GM12891 (cell line): Measurements from ENCODE around the gene CSGALNACT2.

Experiments
- DNase-seq: peaks from one replicate; pipeline ENCODE4 v3.0.0; 2011; ENCODE audit warnings: low spot score; ENCODE audit not compliant: insufficient read length
- FAIRE-seq: peaks from 2 replicates; lab custom pipeline; 2011; peaks lifted over from hg19 to GRCh38; lab: Jason Lieb, UNC
- PAX5 ChIP-seq: IDR thresholded peaks from 2 replicates; pipeline ENCODE4 v1.6.1; 2011; ENCODE audit warnings: low read length, moderate library complexity, mild to moderate bottlenecking; ENCODE audit not compliant: insufficient read depth, severe bottlenecking
- POLR2A ChIP-seq: IDR thresholded peaks from 2 replicates; pipeline ENCODE4 v1.6.1; 2011; ENCODE audit warnings: low read depth, low read length, control low read depth
- POLR2AphosphoS5 ChIP-seq: IDR thresholded peaks from 2 replicates; pipeline ENCODE4 v1.6.1; 2011; ENCODE audit warnings: low read depth, low read length, control low read depth
- POU2F2 ChIP-seq: IDR thresholded peaks from 2 replicates; pipeline ENCODE4 v1.6.1; 2011; ENCODE audit warnings: low read depth, mild to moderate bottlenecking, control low read depth, low read length, moderate library complexity
- SPI1 ChIP-seq: IDR thresholded peaks from 2 replicates; pipeline ENCODE4 v1.6.1; 2011; ENCODE audit warnings: low read depth, low read length, control low read depth
- TAF1 ChIP-seq: IDR thresholded peaks from 2 replicates; pipeline ENCODE4 v1.6.1; 2011; ENCODE audit warnings: low read depth, low read length, control low read depth

Gene CSGALNACT2

DNA sequence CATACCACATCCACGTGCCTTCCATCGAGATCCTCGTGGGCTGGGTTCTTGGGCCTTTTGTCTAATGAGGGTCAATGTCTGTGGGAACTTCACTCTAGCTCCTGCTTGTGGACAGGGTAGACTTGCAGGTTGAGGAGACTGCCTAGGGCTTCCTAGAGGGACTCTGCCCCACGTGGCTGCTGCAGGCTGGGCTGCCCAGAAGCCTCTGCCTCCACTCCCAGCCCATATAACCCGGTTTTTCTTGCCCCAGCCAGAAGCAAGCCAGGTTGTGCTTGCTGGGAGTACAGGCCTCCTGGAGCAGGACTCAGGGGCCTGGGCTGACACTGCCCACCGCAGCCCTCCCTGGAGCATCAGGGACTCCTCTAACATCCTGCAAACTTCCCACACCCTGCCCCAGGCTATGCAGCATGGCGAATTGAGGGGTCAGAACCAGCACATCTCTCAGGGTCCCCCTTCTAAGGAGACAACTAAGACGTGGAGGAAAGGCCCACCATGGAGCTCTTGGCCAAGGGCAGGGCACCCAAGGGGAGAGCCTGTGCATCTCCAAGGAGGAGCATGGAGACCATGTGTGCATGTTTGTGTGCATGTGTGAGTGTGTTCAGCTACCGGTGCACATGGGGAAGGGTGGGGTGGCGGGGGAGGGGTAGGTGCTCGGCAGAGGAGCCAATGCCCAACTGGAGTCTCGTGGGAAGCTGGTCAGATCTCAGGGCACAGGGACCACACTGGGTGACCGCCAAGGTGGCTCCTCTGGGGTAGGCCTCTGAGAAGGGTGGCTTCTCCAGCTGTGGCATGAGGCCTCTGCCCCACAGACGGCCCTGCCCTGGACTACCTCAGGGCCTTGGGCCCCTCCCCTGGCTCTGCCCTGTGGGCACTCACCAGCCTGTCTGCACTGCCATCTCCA, 66.0 kb downstream of the CSGALNACT2 start:
- peak; percentile 11 for DNase-seq
- FAIRE-seq: no peak
- TF ChIP-seq PAX5 (no peak), POLR2A (no peak)

DNA sequence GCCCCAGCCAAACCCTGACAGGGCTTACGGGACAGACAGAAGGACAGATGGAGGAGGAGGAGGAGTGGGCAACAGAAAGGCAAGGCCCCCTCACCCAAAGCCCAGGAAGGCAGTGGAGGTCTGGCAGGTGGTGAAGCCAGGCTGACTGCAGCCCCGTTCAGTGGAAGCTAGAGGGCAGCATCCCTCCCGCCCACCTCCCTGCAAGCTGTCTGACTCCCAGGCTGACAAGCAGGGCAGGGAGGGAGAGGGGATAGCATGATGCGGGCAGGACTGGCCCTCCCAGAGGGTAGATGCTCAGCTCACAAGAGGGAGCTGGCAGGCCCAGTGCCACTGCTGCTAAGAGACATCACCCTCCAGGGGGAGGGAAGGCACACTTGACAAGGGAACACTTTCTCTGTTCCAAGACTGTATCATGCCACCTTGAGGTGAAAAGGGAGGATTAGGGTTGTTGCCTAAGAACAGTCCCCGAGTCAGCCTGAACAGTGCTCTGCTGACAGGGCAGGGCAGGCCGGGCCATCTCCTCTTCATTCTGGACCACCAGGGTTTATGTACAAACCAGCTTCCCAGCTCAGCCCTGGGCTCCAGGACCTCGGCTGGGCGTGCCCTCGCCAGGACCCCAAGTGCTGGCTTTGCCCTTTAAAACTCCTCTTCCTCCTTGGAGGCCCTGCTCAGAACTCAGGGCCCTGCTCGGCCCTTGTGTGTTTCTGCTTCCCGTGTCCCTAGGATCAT, 66.9 kb downstream of the CSGALNACT2 start:
- DNase-seq (peak; percentile 77), FAIRE-seq (peak; percentile 96)
- TF ChIP-seq PAX5: no peak
- TF ChIP-seq TAF1: no peak
- TF ChIP-seq POLR2A: no peak
- no peak for TF ChIP-seq SPI1
- TF ChIP-seq POU2F2: no peak
- TF ChIP-seq POLR2AphosphoS5: no peak

- peak; percentile 9 for DNase-seq
- no peak for FAIRE-seq
- TF ChIP-seq SPI1: no peak
- TF ChIP-seq TAF1: no peak
- no peak for TF ChIP-seq POU2F2
- TF ChIP-seq PAX5: no peak
- no peak for TF ChIP-seq POLR2AphosphoS5
- no peak for TF ChIP-seq POLR2A
Measured at GRCh38 chr10:43205681-43206390, 67.6 kb downstream of the CSGALNACT2 start.

- TF ChIP-seq POLR2AphosphoS5: no peak
- no peak for TF ChIP-seq POLR2A
- TF ChIP-seq PAX5: no peak
- TF ChIP-seq SPI1: no peak
- no peak for TF ChIP-seq POU2F2
- no peak for TF ChIP-seq TAF1
- DNase-seq (peak; percentile 9), FAIRE-seq (no peak)
Measured at GRCh38 chr10:43206391-43207235, 68.4 kb downstream of the CSGALNACT2 start.

DNA sequence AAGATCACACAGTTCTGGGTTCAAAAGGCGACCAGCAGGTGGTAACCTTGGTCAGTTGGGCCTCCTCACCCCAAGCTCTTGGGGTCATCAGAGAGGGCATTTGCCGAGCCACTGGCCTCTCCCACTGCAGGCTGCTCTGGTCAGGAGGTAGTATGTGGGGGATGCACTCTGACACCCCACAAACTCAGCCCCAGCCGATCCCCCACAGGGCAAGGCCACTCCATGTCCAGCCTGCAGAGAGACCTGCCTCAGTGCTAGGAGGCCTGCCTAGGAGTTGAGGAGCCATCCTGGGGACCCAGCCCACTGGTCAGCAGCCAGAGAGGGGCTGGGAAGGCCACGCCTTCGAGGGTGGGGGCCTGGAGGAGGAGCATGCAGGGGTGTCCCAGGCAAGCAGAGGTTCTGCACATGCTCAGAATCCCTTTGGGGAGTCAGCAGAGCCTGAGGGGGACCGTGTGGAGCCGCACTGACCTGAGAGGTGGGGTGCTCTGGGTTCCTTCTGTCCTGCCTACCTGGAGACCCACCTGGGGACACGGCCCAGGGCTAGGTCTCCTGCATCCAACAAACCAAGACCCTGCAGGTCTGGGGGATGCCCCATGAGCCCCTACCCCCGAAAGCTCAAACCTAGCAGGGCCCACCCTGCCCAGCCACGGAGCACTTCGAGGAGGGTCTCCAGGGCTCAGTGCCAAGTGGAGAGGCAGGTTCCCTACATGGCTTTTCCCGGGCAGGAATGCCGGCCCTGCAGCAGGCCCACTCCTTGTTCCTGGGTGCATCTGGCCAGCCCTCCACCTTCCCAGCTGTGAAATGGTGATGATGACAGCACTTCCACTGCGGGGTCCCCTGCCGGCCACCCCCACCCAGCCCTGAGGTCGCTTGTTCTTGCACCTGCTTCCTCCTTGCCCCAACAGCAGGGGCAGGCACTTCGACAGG, 70.2 kb downstream of the CSGALNACT2 start:
- FAIRE-seq (no peak), DNase-seq (no peak)
- TF ChIP-seq SPI1 (no peak), POLR2A (no peak), TAF1 (no peak), PAX5 (no peak), POU2F2 (no peak), POLR2AphosphoS5 (no peak)

DNA sequence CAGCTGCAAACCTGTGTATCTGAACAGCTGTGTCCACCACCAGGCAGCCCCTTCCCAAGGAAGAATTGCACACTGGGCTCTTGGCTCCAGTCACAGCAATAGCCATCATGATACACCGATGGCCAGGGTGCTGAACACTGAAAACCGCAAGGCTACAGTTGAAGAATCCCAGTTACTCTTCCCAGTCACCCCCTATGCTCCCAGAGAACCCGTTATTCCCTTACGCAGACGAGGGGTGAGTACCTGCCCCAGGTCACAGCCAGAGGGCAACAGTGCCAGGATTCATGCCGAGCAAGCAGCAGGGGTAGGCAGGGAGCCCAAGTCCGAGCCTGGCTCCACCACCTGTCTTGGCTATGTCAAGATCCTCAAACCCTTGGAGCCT, 70.8 kb downstream of the CSGALNACT2 start:
- FAIRE-seq (no peak), DNase-seq (no peak)
- TF ChIP-seq POLR2A (no peak), TAF1 (no peak), PAX5 (no peak), POLR2AphosphoS5 (no peak), SPI1 (no peak), POU2F2 (no peak)

DNA sequence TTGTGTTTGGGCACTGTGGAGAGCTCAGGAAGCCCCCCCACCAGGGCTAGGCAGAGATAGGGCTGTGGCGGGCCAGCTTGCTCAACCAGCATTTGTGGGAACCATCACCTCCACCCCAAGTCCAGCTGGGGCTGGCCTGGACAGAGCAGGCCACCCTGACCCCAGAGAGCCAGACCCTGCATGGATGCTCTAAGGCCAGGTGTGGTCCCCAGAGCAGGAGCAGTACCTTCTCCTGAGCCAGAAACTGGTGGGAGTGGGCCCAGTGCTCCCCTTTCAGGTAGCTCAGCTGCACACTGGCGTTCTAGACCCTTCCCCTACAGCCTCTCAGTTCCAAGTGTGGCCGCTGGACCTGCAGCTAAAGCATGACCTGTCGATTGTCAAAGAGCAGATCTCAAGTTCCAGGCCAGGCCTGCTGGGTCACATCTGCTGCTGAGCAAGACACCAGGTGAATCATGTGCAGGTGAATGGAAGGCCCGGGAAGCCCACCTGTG, 71.5 kb downstream of the CSGALNACT2 start:
- TF ChIP-seq POU2F2 (no peak), PAX5 (no peak), SPI1 (no peak), POLR2A (no peak), POLR2AphosphoS5 (no peak)
- FAIRE-seq (no peak), DNase-seq (no peak)

DNA sequence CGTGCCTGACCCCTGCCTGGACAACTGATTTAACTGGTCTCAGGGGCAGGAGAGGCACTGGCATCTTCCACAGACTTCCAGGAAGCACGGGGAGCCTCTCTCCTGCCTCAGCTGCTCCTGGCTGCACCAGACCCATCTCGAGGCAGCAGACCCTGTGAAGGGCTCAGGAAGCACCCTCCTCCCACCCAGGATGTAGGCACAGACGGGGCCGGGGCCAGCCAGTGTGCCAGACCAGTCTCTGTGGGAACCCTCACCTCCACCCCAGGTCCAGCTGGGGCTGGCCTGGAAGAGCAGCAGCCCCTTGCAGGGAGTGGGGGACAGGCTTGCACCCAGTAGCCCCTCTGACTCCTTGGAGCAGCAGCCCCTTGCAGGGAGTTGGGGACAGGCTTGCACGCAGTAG, 72.3 kb downstream of the CSGALNACT2 start:
- no peak for TF ChIP-seq PAX5
- no peak for TF ChIP-seq TAF1
- TF ChIP-seq POLR2AphosphoS5: no peak
- TF ChIP-seq POU2F2: no peak
- no peak for TF ChIP-seq POLR2A
- TF ChIP-seq SPI1: no peak
- FAIRE-seq (no peak), DNase-seq (no peak)

DNA sequence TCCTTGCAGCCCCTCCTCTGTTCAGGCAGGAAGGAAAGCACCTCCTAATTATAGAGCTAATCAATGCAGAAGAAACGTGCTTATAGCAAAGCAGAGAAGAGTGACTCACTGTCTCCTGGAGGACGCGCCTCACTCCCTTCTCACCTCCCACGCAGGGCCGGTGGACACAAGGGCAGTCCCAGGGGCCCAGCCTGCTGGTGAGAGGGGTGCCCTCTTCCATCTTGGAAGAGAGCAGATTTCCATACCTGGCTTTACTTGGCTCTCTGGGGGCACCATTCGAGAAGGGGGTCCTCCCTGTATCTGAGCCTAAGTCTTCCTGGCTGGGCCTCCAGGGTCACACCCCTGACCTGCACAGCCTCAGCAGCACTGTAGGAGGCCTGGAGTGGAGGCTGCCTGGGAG, 72.8 kb downstream of the CSGALNACT2 start:
- FAIRE-seq: no peak

More for the DNA sequence above, 72.8 kb downstream of the CSGALNACT2 start:
- TF ChIP-seq POLR2A (no peak), SPI1 (no peak), POU2F2 (no peak), TAF1 (no peak), POLR2AphosphoS5 (no peak), PAX5 (no peak)
- DNase-seq: no peak
